T-helper 9 cell (primary cell): Measurements from ENCODE around the gene FGF14.
"Not testable (repeated sequence)": the region's sequence is repeated elsewhere in the genome, so short reads cannot be mapped to it uniquely, and the experiment has no call there.

Experiments used
- DNase-seq: peaks from one replicate; pipeline ENCODE4 v3.0.0-alpha.2; 2020

FGF14 gene

DNA sequence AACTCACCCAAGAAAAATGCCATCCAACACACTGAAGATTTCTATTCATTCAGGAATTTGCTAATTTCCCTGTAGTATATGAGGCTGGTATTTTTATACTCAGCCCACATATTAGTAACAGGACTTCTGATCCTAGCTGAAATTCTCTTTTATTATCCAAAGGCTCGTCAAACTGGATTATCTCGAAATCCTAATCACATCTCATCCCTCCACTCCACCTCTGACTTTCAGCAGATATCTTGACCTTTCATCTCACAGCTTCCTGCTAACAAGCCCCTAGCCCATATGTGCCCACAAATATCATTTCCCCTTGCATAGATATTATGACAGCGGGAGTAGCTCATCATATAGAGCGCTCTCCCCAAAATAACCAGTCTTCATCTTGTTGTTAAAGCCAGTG lies 279.7 kb downstream of the FGF14 start:
- DNase-seq: no peak

DNA sequence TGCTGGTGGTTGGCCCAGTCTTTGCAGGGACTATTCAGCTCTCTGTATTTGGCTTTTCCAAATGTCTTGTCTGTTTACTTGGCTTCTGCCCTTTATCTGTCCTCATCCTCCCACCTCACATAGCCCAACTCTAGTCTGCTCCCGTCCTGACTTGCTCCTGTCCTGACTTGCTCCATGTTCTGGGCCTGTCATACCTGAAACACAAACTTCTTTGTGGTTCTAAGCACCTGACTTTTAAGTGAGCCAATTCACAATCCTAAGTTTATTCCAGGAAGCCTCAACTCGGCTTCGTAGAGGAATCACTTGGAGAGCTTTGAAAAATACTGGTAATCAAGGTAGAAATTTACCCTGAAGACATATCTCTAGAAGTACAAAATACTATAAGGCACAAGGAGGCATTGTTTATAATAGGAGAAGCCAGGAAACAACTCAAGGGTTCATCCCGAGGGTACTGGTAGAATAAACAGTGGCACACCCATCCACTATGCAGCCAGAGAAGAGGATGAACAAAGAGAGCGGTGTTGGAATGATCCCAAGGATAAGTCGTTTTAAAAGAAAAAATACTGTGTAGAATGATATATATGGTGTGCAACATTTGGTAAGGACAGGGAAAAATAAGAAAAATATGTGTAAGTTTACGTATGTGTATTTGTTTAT lies 284.5 kb downstream of the FGF14 start:
- DNase-seq: no peak

DNA sequence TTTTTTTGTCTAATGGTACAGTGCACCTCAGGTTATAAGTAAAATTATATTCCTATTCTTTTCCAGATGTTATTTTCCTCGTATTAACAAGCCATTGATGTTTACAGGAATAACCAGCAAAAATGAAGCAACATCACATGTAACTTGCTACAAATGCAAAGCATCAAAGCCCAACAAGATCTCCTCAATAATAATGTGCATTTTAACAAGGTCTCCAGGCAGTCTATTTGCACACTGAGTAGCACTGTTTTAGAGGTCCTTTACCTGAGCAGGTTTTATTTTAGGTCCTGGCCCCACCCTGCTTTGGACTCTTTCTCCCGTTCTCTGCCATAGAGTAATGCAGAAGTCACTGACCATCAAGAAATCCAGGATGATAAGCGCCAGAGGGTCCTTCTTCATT lies 298.4 kb downstream of the FGF14 start:
- no peak for DNase-seq

DNA sequence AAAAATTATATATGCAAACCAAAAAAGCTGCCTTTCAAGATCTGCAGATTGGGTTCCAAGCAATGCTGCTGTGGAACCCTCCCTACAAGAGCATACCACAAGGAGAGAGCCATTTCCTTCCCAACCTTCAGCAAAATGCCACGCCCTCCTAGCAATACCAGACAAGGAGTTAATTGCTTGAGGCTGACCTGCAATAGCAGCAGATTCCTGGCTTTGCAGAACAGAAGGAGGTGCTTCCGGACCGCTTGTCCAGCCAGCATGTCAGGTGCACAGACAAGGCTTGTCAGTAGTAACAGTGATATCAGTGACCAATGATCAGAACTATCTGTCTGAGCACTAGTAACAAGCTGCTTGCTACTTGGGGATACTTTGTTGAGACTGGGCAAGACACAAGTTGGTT lies 301.6 kb downstream of the FGF14 start:
- no peak for DNase-seq

DNA sequence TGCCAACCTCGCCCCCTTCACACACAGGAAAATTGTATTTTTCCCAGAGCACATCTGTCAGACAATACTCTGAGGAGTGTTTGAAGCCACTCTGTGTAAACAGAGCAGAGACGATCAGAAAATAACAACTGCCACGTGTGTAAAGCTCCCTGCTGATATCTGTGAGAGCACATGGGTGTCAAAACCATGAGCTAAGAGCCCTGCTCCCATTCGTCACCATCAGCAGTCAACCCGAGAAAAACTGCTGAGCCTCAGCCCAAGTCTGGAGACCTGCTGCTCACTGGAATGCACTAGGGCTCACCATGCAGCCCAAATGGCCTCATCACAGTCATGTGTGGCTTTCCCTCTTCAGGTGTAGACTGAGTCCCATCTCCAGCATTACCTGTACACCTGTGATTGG lies 304.1 kb downstream of the FGF14 start:
- DNase-seq: no peak

DNA sequence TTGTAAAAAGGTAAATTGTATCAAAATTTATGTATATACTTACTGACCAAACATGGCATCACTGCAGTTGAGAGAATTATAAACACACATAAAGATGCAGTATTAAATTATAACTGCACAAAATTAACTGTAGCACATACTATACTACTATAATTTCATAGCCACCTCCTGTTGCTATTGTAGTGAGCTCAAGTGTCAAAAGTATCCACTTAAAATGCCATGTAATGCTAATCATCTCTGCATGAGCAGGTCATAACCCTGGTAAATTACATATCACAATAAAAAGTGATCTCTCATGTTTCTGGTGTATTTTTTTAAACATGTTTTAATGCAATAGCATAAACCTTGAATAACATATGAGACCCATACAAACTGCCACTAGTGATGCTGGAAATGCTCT lies 308.6 kb downstream of the FGF14 start:
- DNase-seq: not testable (repeated sequence)

DNA sequence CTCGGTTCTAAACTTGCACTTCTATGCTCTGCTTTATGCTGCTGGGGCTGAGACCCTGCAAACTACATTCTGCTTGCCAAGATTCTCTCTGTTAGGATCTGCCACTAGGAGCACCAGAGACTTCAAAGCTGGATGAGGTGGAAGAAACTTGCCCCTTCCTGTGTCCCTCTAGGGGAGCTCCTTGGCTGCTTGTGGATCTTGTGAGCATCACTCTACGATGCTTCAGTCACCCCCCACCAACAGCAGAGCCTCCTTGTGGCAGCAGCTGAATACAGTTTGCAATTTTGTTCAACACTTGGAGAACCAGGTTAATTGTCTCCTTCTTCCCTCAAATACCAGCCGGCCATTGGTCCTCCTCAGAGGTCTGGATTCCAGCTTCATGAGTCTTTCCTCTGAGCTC lies 310.6 kb downstream of the FGF14 start:
- DNase-seq: no peak

DNA sequence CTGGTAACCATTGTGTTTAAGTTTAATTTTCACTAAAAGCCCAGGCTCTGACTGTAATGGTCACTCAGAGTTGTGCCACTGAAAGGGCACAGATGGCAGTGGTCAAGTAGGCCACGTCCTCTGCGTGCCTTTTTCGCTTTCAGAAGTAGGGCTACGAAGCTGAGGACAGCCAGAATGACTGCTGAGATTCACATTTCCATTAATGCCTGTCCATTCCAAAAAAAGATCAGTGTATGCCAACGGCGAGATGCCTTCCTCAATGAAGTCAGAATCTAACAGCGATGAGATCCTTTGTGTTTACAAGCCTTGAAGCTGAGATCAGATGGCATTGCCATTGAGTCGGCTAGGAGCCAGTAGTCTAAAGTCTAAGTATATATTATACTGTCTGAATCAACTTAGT lies 311.3 kb downstream of the FGF14 start:
- DNase-seq: no peak

DNA sequence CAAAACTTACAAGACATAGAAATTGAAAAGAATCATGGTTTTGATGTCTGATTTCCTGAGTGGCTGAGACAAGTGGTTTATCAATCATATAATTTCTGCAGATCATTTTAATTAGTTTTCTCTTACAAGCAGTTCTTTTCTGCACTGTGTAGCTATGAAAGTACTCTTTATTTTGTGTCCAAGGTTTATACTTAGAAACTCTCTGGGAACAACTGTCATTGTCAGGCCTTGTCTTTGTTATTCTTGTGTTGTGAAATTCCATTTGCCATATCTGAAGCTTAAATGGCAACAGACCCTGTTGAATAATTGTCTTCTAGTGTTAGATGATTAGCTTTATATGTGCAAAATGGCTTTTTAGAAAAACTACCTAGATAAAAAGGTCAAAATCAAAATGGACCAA lies 312.1 kb downstream of the FGF14 start:
- DNase-seq: no peak

DNA sequence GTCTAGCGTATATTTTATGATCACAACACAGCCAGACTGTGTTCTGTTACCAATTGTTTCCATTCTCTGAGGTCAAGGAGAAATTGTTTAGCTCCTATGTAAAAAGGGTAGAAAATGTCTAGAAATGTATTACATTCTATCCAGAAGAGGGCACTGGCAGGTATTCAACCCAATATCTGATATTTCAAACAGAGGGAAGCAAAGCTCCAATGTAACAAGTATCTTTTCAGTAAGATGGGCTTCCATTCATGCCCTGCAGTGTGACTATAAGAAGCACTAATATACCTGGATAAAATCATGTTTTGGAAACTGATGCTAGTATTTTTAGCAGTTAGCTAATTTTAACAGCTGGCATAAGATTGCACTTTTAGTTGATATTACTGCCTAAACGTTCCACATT lies 312.7 kb downstream of the FGF14 start:
- DNase-seq: no peak

DNA sequence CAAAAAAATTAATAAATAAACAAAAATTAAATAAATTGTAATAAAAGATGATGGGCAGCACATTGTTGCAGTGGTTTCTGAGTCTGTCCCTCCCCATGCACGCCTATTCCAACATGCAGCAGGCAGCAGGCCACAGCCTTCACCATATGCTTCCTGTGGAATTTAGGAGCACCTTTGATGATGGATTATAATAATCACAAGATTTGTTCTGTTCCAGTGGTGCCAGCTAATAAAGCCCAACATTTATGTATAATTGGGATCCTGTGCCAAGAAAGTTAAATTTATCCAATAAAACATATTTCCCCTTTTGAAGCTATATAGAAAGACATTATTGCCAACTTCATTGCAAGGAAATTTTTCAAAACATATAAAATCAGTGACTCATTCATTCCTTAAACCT lies 328.6 kb downstream of the FGF14 start:
- DNase-seq: no peak

DNA sequence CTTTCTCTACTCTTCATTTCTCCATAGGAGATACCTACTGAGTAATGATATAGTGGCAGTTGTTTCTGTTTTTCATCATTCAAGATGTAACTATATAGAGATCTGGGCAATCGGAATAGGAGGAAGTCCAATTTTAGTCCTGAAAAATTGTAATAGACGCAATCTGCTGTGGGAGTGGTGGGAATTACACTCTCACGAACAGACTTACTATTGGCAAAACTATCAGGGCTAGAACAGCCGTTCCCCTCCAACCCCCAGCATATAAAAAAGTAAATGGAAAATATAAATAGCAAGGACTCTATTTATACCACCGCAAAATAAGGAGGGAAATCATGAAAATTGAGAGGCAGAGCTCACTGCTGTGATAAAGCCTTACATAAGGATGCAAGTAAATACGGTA lies 330.1 kb downstream of the FGF14 start:
- no peak for DNase-seq

DNA sequence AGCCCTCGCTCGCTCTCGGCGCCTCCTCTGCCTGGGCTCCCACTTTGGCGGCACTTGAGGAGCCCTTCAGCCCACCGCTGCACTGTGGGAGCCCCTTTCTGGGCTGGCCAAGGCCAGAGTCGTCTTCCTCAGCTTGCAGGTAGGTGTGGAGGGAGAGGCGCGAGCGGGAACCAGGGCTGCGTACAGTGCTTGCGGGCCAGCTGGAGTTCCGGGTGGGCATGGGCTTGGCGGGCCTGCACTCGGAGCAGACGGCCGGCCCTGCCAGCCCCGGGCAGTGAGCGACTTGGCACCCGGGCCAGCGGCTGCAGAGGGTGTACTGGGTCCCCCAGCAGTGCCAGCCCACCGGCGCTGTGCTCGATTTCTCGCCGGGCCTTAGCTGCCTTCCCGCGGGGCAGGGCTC lies 333.5 kb downstream of the FGF14 start:
- not testable (repeated sequence) for DNase-seq

DNA sequence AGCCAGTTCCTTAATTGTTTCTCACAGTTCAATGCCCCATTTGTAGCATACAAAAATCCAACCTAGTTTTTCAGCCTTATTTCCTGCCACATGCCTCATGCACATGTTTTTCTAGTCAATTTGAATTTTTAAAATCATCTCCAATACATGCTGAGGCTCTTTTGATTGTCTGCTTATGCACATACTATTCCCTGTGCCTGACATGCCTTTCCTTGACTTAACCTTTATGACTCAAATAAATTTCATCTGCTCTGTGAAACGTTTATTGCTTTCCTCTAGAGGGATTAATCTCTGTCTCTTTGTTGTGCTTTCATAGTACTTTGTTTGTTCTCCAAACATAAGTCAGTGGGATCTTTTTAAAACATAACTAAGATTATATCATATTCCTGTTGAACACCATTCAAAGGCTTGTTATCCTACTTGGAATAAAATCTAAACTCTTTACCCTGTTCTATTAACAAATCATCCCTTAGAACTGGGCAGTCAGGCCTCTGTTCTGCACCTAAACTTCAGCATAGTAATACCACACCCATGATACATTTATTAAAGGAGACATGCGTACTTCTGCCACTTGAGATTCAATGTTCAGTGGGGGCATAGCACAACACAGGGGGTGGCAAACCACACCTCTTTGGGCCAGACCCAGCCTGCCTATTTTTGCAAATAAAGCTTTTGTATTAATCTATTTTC lies 346.6 kb downstream of the FGF14 start:
- DNase-seq: no peak

DNA sequence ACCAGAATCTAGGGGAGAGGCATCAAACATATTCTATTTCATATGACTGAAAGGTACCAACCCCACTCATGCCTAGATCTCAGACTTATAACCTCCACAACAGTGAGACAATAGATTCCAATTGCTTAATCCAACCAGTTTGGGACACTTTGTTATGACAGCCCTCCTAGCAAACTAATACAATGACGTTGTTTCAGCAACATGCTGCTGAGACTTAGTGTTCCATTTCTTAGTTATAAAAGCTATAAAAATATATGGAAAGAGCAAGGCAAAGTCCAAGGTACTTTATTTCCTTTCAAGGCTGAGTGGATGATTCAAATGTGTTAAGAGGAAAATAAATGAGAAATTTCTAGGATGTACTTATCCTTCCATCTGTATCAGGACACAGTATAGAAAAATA lies 352.0 kb downstream of the FGF14 start:
- DNase-seq: no peak

DNA sequence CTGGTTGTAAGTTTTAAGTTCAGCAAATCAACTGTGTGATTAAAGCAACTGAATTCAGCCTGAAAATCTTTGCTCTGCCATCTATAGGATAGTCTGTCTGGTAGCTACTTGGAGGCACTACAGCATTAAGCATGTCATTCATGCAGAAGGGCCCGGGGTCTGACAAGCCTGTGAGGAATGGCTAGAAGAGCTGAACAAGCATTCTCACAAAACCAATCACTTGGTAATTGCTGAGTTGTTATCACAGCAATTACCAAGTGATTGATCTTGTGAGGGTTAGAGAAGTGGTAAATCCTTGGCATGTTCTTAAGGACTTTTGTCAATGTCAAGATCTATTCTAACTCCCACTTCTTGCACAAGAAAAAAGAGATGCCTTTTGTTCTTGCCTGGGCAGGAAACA lies 356.1 kb downstream of the FGF14 start:
- DNase-seq: no peak

DNA sequence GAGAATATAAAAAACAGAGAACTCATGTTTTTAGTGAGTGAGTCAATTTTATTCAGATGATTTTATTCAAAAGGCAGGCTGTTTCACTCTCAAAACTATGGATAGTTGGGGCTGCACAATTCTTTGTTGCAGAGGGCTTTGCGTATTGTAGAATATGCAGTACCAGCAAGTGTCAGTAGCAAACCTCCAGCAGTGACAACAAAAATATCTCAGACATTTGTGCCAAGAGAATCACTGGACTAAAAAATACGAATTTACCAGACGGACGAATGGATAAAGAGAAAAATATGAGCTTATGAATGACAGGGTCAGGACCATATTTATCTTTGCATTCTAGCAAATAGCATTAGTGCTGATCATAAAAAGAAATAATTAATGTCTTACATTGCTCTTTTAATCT lies 359.1 kb downstream of the FGF14 start:
- DNase-seq: no peak

DNA sequence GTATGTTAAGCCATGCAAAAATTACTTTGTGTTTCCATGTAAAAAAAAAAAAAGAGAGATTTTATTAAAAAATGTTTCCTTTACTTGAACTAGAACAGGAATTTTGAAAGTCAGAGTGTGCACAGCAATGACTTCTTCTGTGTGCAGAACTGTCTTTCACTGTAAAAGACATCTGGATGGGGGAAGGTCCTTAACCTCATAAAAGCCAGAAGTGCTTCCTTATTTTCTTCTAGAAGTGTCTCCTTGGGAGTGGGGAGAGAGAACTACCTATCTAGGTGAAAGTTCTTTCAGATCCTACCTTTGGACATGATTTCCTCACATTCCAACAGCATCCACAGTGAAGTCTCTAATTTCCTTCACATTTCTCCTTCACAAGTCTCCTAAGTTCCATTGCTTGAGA lies 360.3 kb downstream of the FGF14 start:
- no peak for DNase-seq

DNA sequence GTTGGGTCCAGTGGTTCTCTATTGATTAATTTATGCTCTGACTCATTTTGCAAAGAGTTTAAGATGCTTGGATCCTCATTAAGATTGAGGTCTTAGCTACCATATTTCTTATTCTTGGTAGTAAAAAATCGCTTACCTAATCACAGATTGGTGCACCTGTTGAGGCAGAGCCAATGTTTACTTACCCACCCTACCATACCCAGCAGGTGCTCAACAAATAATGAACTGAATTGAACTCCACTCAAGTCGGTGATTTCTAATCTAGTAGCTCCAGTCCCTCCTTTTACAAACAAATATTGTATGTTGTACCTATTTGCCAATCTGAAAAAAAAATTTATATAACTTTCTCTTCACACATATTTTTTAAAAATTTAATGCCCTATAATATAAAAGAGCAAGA lies 361.0 kb downstream of the FGF14 start:
- DNase-seq: no peak

DNA sequence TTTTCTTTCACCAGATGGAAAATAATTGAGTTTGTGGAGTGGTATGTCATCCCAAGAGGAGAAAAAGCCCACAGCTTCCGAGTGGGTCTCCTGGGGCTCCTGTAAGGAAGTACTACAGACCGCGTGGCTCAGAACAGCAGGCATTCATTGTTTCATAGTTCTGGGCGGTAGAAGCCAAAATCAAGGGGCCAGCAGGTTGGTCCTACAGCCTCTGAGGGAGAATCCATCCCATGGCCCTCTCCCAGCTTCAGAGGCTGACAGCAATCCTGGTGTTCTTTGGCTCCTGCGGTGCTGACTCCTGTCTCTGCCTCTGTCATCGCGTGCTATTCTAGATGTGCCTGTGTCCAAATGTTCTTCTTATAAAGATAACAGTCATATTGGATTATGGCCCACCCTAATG lies 362.6 kb downstream of the FGF14 start:
- no peak for DNase-seq

DNA sequence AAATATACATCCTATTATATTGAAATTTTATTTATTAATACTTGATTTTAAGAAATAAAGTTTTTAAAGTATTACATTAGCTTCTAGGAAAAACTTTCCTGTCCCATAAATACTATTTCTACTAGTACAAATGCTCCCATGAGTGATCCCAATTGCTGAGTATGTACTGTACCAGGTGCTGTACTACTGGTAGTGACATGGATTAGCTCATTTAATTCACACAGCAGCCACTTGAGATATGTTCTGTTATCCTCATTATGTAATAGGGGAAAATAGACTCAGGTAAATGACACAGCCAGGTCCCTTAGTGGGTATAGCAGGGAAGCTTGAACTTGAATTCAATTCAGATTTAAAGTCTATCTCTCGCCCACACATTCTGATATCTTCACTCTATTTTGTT lies 363.1 kb downstream of the FGF14 start:
- DNase-seq: no peak

DNA sequence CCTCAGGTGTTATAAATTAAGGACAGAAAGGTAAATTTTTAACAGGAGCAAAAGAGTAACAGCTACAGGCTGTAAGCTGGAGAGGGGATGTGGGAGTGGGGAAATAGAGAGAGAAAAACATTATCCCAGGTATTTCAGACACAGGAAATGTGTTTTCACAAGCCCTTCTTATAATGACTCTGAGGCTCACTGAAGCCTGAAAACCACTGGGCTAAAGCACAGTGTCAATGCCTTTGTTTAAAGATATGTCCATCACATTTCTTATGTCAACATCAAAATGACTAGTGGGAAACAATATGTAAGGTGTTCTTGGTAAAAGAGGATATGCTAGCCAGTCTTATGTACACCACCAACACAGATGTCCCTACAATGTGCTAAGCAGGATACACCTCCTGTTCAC lies 365.9 kb downstream of the FGF14 start:
- DNase-seq: no peak

DNA sequence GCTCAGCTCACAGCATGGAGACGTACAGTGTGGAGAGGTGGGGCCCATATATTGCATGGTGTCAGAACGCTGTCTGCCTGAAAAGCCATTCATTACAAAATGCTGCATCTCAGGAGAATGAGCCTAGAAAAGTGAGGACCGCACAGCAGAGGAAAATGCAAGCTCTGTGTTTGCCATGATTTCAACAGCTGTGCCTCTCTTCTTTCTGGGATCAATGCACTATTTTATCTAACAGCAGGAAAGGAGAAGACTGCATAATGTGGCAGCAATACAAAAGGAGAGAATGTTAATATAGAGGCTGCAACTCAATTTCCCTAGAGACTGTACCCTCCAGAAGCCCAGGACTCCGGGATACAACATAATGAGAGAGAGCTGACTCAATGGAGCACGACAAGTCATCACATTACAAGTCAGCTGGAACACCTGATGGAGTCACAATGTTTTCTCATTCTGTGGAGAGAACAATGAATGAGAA lies 368.0 kb downstream of the FGF14 start:
- no peak for DNase-seq

DNA sequence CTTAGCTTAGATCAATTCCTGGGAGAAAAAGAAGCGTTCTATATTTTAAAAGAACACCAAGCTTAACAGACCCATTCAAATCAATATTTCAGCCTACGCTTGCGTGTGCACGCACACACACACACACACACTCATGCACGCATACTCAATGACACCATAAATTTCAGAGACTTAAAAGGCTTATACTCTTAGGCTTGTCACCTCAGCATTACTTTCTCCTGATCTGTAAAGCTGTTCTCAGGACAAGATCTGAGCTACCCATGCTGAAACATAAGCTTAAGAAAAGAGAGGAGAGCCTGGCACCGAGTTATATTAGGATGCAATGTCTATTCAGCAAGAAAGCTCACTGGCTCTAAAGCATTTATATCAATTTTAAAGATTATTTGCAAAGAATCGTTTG lies 368.5 kb downstream of the FGF14 start:
- DNase-seq: no peak

DNA sequence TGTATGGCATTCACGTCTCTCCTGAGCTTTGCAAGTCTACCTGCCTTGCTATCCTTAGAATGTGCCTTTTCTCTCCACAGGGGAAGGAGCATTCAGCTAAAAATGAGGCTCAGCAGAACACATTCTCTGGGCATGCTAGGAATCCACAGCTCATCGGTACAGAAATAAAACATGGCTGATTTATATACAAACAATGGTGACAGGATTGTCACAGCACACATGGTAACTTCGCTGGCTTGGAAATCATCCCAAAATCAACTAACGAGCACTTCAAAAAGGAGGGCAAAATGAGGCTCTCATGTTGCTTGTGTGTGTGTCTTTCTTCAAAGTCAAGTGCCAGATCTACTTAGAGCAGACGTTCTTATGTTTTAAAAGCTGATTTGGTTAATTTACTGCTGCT lies 373.0 kb downstream of the FGF14 start:
- DNase-seq: no peak
